IPS DF 4.7 (cell line): ENCODE data around the gene DDX5.
"Not testable (repeated sequence)": the region's sequence is repeated elsewhere in the genome, so short reads cannot be mapped to it uniquely, and the experiment has no call there.

Experiments
- DNase-seq: peaks from one replicate; pipeline ENCODE4 v3.0.0-alpha.2; 2013; ENCODE audit warnings: low spot score; ENCODE audit errors: extremely low read depth

The DDX5 gene

GRCh38 chr17:64494121-64494520 is 12.0 kb downstream of the DDX5 start:
- no peak for DNase-seq

- DNase-seq, result no peak
Measured at GRCh38 chr17:64492481-64493109, 13.5 kb downstream of the DDX5 start.

DNA sequence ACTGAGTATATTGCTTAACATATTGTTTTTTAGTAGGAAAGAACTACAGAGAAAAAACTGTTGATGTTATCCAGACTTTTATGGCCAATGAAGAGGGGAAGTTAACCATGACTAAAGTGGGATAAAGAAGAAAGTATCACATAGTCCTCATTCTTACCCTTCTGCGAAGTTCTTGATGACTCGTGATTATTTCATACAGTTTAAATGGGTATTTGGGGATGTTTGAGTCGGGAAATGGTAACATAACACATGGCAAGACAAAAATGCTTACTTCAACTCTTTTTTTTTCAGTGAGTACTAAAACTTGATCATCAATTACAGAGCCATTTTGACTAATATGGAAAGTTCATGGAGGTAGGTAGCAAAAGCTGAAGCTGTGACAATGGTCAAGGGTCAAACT is 14.1 kb downstream of the DDX5 start:
- no peak for DNase-seq

DNA sequence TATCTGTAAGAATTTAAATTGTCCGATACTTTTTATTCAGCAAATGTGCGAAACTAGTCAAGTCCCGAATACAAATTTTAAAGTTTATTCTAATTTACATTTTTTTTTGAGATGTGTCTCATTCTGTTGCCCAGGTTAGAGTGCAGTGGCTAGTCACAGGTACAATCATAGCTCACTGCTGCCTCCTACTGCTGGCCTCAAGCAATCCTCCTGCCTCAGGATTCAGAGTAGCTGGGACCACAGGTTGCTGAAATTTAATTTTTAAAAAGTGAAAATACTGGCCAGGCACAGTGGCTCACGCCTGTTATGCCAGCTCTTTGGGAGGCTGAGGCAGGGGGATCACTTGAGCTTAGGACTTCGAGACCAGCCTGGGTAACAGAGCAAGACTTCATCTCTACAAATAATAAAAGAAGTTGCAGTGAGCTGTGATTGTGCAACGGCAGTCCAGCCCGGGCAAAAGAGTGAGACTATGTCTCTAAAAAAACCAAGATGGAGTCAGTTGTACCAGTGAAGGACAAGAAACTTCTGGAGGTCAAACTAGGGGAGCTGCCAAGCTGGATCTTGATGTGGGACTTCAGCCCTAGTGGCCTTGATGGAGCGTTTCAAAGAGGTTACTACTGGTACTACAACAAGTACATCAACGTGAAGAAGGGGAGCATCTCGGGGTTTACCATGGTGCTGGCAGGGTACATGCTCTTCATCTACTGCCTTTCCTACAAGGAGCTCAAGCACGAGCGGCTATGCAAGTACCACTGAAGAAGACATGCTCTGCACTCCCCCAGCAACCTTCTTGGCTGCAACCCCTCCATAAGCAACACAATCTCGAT is 14.8 kb downstream of the DDX5 start:
- no peak for DNase-seq

GRCh38 chr17:64488301-64488700 is 17.8 kb downstream of the DDX5 start:
- DNase-seq, result no peak

DNA sequence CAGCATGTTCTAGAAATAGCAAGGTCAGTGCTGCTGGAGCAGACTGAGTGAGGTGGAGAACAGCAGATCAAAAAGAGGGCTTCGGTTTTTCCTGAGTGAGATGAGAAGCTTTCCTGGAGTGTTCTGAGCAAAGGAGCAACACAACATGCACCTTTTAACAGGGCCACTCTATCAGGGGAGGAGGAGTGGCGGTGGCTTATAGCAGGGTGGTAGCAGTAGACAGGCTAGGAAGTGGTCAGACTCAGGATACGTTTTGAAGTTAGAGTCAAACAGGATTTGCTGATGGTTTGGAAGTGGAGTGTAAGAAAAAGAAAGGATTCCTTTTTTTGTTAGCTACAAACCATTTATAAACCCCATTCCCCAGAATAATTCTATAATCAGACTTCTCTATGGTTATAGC is 21.7 kb downstream of the DDX5 start:
- no peak for DNase-seq

GRCh38 chr17:64480951-64481350 is 25.1 kb downstream of the DDX5 start:
- no peak for DNase-seq

DNA sequence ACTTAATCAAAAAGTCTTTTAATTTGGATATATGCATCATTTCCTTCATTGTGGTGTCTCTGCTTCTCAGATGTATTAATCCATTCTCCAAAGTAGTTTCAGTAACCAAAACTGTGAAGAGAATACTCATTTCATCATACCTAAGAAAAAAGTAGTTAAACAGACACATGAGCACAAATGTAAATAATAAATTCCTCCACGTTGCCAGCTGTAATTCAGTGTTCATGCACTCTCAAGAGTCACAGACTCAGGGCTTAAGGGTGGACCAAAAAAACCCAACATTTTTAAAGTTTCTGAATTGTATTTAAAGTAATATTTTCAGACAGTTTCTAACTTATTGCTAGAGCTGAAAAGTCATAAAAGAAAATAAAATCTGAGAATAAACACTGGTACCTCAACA is 28.2 kb downstream of the DDX5 start:
- DNase-seq, result no peak

DNA sequence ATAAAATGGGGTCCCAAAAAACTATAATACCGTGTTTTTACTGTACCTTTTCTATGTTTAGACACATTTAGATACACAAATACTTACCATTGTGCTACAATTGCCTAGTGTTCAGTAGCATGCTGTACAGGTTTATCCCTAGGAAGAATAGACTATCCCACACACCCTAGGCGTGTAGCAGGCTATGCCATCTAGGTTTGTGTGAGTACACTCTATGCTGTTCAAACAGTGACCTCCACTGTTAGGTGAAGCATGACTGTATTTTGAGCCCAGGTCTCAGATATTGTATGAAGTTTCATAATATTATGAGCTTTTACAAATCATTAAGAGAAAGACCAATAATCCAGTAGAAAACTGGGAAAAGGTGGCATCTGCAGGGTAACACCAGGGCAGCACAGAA is 33.5 kb downstream of the DDX5 start:
- DNase-seq, result no peak

DNA sequence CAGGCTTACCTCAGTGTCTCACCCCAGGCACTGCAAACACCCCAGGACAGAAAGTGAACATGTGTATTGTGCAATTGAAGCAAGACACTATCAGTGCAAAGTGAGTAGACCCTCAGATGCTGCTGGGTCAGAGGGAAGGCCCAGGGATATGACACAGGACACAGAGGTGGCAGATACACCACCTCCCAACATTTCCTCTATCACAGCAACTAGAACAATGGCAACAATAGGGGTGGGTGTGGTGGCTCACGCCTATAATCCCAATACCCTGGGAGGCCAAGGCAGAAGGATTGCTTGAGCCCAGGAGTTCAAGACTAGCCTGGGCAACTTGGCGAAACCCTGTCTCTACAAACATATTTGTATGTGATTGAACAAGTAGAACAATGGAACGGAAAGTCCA is 34.6 kb downstream of the DDX5 start:
- DNase-seq, result no peak

GRCh38 chr17:64470625-64471024 is 35.5 kb downstream of the DDX5 start:
- DNase-seq, result no peak

- not testable (repeated sequence) for DNase-seq
Measured at GRCh38 chr17:64466834-64467233, 39.3 kb downstream of the DDX5 start.

DNA sequence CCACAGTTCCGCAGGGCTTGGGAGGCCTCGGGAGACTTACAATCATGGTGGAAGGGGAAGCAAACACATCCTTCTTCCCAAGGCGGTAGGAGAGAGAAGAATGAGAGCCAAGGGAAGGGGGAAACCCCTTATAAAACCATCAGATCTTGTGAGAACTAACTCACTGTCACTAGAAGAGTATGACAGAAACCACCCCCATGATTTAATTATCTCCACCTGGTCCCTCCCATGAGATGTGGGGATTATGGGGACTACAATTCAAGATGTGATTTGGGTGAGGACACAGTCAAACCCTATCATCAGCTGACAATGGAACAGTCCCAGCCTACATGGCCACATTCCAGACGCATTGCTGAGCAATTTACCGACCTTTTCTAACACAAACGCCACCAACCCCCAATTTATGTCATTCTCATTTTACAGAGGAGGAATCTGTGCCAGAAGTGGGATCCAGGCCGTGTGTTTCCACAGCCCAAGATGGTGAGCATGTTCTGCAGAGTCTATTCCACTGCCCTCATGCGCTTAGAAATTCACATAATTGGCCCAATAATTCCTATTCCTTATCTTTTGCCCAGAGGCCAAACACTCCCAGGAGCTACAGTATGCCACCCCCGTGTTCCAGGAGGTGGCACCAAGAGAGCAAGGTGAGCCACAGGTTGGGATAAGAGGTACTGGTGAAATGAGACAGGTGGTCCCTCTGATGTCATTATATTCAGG is 39.9 kb downstream of the DDX5 start:
- DNase-seq, result no peak

DNA sequence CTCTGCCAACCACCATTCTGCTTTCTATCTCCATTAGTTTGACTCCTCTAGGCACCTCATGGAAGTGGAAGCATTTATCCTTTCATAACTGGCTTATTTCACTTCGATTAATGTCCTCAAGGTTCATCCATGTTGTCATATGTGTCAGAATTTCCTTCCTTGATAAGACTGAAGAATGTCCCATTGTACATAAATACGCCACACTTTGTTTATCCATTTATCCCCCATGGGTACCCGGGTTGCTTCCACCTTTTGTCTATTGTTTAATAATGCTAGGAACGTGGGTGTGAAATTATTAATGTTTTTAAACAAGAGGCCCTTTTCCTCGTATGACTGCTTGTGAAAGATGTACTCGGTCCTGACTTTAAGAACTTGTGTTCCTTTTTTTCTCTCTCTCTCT is 44.3 kb downstream of the DDX5 start:
- DNase-seq, result no peak

DNA sequence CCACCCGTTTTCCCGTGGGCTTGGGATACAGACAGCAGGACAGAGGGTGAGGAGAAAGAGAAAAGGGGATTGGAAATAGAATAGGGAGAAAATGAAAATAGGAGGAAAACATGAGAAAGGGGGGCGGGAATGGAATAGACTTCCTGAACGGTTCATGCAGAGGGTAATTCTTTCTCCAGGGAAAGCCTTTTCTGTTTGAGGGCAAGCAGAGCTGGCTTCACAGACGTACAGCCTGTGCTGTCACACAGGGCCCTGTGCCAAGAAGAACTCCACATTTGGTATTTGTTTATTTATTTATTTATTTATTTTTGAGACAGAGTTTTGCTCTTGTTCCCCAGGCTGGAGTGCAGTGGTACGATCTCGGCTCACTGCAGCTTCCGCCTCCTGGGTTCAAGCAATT is 45.1 kb downstream of the DDX5 start:
- no peak for DNase-seq

DNA sequence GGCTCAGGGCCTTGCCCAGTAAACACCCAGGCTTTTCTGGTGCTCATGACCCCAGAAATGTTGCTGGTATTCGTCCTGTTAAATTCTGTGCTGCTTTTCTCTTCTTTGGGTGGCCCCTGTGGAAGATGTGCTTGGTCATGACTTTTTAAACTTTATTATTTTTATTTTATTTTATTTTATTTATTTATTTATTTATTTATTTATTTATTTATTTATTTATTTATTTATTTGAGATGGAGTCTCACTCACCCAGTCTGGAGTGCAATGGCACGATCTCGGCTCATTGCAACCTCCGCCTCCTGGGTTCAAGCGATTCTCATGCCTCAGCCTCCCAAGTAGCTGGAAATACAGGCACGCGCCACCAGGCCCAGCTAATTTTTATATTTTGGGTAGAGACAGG is 46.3 kb downstream of the DDX5 start:
- DNase-seq, result not testable (repeated sequence)

DNA sequence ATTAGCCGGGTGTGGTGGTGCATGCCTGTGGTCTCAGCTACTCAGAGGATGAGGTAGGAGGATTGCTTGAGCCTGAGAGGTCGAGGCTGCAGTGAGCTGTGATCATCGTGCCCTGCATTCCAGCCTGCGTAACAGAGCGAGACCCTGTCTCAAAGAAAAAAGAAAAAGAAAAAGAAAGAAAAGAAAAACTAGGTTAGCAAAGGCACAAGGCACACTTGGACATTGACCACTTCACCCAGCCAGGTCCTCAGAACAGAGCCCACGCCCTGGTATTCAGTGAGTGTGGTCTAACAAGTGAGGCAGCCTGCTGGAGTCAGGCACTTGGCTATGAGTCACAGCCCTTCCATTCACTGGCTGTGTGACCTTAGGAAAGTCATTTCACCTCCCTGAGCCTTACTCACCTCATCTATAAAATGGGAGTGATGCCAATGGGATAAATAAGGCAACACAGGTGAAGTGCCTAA is 46.8 kb downstream of the DDX5 start:
- no peak for DNase-seq

DNA sequence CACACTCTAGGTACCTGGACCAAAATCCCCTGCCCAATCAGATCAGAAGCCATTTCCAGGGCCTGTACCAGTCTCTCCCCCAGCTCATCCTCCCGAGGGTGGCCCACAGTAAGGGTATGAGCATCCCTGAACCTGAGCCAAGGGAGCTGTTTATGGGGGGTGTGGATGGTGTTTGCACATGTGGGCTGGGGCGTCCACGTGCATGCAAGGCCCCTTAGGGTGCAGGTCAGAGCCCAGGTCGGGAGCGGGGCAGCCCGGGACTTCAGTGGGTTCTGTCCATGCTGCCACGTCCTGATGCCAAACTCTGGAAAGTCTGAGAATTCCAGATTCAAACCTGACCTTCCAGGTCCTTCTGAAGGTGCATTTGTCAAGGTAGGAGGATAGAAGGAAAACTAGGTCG is 47.3 kb downstream of the DDX5 start:
- DNase-seq, result no peak

- DNase-seq, result no peak
Measured at GRCh38 chr17:64457156-64457555, 48.9 kb downstream of the DDX5 start.

GRCh38 chr17:64455993-64456885 is 49.9 kb downstream of the DDX5 start:
- DNase-seq, result no peak

DNA sequence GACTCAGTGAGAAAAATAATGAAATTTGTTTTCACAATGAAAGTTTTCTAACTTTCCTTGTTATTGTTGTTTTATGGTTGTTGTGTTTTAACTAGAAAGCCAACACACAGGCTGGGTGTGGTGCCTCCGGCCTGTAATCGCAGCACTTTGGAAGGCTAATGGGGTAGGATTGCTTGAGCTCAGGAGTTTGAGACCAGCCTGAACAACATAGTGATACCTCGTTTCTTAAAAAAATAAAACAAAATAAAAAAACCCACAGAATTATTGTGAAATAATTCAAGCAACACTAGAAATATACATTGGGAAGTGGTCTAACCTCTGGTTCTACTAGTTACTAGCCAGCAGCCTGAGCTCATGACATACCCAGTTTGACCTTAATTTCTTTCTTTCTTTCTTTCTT is 56.5 kb downstream of the DDX5 start:
- no peak for DNase-seq
